Erythroblast (primary cell): ENCODE measurements around the gene RPL19.

Source experiments
- GATA1 ChIP-seq: IDR thresholded peaks from 2 replicates; pipeline ENCODE4 v1.6.1; 2011; ENCODE audit warnings: low read depth, mild to moderate bottlenecking, control low read depth, low read length, moderate library complexity
- POLR2A ChIP-seq: IDR thresholded peaks from 2 replicates; pipeline ENCODE4 v1.6.1; 2011; ENCODE audit warnings: mild to moderate bottlenecking, low read length

DNA sequence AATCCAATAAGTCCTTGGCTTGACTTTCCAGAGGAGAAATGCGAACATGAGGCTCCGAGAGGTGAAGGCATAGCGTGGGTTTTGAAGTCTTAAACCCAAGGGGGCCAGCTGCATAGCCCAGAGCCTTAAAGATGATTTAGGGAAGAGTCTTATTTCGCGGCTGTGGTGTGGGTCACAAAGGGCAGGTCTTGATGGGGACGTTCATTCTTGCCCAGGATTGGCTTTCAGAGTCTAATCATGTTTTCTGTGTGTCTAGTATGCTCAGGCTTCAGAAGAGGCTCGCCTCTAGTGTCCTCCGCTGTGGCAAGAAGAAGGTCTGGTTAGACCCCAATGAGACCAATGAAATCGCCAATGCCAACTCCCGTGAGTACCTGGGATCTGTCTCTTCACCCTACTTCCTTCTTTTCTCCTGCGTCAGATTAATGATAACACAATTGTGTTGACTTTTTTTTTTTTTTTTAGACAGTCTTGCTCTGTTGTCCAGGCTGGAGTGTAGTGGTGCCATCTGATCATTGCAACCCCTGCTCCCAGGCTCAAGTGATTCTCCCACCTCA, 951 bp downstream of the RPL19 start:
- TF ChIP-seq POLR2A = no peak
- TF ChIP-seq GATA1 = no peak
